ENCODE measurements around the gene CCDC197.

DNA sequence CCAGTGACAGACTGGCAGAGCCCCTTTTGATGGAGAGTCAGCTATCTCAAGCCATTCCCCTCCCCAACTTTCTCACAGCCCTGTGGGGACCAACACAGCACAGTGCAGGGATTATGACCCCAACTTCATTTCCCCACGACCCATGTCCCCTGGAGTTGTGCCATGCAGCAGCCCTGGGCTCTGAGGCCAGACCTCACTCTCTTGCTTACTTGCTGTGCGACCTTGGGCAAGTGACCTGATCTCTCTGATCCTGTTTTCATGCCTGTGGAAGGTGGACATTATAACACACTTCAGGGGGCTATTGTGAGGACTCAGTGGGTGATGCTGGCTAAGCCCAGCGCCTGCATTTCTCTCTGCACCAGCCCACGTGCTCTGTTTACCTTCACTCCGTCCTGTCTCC is 43.1 kb downstream of the CCDC197 start:
- TF ChIP-seq POLR2AphosphoS5 (IDR thresholded peaks at IDR 0.05; ENCODE audit: low read depth, low read length) (no peak), TAF1 (IDR thresholded peaks at IDR 0.05; ENCODE audit: borderline replicate concordance, low read depth, low read length) (no peak), POLR2A (IDR thresholded peaks at IDR 0.05; ENCODE audit: low read depth, low read length) (no peak)
